ENCODE measurements around the gene PDZRN3. TPM values are rescaled to one million over a fixed set of nuclear protein-coding genes. Genes with fewer than 3 reads are reported as not detected.
A peak's percentile ranks its signal among the peaks of the same experiment; 100 is the strongest.

PDZRN3 gene
- total RNA-seq: 35.6 TPM

GRCh38 chr3:73624821-73625665 is at the start of gene PDZRN3:
TSS of gene PDZRN3 (minus strand) at chr3:73624941.
- DNase-seq: peak; percentile 90

- no peak for DNase-seq
These were observed 49.5 kb upstream of the PDZRN3 start for GRCh38 chr3:73674280-73674679.

DNA sequence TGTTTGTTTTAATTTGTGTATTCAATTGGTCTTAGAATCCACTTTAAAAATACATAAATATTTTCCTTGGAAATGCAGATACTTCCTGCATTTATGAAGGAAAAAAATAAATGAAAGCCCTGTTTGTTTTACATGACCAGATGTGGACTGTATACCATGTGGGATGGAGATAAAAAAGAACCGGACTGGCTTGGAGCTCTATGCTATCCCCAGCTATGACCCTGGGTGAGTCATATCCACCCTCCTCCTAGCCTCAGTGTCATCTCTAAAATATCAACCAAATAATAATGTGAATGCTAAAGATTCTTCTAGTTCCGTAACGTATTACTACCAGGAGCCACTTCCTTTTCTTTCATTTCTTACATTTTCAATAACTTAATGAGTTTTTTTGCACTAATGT is 44.5 kb upstream of the PDZRN3 start:
- no peak for DNase-seq

DNA sequence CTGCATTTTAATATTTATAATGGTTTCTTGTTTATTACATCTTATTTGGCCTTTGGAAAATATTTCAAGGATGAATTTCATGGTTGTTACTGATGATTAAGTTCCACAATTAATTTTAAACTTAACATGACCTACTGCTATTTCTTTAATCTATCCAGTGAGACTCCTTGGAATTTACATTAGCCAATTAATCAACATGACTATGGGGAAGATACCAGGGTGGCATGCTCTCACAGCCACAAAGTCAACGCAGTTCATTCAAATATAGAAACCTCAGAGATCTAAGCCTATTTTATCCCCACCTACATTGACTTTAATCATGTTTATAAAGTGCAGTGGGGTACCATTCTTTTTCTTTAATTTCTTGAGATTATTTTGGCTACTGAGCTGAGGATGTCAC is 43.6 kb upstream of the PDZRN3 start:
- DNase-seq: no peak

- no peak for DNase-seq
These were observed 43.1 kb upstream of the PDZRN3 start for GRCh38 chr3:73667889-73668288.

DNA sequence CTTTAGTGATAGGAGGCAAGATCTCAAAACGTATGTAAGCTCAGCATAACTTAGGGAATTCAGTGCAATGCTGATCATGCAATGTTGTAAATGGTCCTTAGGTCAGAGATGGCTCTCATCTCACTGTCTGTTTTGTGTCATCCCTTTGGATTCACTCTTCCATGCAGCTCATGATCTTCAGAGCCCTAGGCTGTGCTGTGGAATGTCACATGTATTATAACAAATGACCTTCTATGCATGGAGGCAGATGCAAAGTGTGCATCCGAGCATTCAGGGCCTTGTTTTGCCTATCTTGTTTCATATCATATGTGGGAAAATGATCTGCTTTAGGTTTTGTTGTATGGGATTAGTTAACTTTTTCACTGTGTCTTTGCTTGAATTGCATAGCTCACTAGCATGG is 40.5 kb upstream of the PDZRN3 start:
- DNase-seq: no peak

DNA sequence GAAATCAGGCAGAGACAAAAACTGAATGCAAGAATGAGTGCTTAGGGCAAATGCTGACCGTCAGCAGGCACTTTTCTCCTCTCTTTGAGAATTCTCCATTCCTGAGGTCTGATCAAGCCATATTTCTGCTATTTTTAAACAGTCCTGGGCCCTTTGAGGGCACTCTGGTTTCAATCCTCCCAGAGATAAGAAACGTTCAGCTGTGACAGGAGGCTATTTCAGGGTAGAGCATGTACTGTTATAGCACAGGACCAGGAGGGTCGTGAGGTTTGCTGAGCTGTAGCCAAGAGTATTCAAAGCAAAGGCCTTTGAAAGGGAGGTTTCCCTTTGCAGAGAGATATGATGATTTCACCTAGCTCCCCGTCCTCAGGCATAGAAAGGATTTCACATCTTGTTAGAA is 39.6 kb upstream of the PDZRN3 start:
- no peak for DNase-seq

DNA sequence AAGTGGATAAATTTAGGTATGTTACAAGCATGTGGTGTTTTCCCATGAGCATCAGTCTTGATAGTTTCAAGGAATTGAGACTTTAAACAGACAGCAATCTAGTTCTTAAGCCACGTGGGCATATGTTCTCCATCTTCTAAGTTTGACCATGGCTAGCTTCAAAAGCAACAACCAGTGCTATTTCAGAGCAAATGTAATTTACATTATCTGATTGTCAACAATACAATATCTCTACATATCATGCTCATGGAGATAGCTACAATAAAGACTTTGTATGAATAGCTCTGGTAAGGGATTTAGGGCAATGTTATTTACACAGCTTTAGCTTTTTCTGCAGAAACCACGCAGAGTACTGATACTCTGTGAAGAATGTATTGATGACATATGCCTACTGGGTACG is 38.8 kb upstream of the PDZRN3 start:
- DNase-seq: no peak

GRCh38 chr3:73661265-73661664 is 36.5 kb upstream of the PDZRN3 start:
- DNase-seq: no peak

DNA sequence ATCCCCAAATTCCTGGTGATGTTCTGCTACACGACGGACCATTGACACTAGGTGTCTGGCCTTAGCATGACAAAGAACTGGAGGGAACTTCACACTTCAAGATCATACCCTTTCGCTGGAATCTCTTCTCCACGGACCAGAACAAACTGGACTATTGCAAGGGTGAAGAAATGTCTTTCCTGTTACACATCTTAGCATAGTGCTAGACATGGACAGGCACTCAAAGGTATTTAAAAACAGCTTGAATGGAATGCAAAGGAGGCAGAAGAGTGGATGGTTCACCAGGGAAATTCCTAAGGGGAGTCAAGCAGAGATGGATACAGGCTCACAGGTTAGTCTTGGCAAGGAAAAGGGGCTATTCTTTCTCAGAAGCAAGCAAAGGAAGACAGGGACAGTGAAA is 33.5 kb upstream of the PDZRN3 start:
- DNase-seq: no peak

GRCh38 chr3:73657186-73657585 is 32.4 kb upstream of the PDZRN3 start:
- DNase-seq: no peak

- DNase-seq: no peak
These were observed 31.6 kb upstream of the PDZRN3 start for GRCh38 chr3:73656241-73656890.

GRCh38 chr3:73655197-73655596 is 30.5 kb upstream of the PDZRN3 start:
- DNase-seq: no peak

- no peak for DNase-seq
These were observed 29.1 kb upstream of the PDZRN3 start for GRCh38 chr3:73653877-73654276.

DNA sequence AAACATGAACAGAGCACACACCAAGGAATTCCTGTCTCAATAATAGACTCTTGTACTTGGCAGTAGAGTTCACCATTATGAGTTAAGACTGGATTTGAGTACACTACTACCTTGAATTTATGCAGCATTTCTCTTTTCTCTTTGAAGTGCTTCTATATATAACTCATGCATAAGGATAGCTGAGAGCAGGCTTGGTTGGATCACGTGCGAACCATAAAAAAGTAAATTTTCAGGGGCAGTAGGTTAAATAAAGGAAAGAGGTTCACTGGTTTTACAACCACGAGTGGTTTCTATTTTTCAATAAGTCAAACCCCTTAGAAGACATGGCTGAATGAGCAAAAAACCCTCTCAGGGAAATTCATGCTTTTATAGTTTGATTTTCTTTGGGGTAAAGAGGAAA is 28.6 kb upstream of the PDZRN3 start:
- DNase-seq: no peak

DNA sequence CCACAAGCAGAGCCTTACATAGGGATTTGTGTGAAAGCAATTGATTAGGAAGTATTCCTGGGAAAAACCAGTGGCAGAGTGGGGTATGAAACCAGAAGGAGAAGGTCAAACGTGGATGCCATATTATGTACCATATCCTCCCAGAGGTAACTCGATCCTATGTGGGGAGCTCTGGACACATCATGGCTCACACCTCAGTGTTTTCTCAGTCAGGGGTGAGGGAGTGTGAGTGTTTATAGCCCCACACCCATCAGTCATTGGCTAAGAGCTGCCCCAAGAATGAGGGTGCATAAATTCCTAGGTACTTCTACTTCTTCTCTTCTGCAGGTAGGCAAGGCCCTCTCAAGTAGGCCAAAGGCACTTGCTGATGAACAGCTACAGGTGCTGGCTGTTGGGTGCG is 28.2 kb upstream of the PDZRN3 start:
- no peak for DNase-seq

- no peak for DNase-seq
These were observed 12.3 kb upstream of the PDZRN3 start for GRCh38 chr3:73637042-73637441.

- no peak for DNase-seq
These were observed 10.5 kb upstream of the PDZRN3 start for GRCh38 chr3:73635254-73635653.

DNA sequence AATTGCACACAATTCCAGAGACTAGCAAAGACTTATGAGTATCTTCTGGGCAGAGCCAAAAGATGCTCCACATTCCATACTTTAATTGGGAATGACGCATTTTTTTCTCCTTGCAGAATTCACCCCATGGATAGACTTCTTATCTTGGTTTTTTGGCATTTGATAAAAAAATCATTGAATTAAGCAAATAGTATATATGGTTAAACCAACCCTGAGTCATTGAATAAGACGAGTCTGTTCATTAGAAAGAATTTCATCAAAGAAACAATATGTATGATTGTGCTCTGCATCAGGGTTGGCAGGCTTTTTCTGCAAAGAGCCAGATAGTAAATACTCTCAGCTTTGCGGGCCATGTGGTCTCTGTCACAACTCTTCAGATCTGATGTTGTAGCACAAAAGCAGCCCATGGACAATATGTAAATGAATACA is 9.2 kb upstream of the PDZRN3 start:
- peak; percentile 34 for DNase-seq

- DNase-seq: no peak
These were observed 8.7 kb upstream of the PDZRN3 start for GRCh38 chr3:73633453-73633852.

DNA sequence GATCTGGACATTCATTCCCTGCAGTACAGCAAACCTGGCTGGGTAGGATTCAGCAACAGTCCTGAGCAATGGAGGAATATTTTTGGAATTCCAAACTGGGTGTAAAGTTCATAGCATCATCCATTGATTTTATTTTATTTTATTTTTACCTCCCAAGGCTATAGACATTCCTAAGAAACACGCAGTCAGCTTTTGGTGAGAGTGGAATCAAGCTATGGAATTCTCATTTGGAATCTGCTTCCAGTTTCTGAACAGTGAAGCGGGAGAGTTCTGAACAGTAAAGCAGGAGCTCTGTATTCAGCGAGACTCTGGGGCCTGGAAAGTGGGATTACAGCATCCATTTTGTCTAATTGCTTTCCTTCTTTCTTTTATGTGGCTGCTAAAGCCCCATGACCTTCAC is 1.4 kb upstream of the PDZRN3 start:
- no peak for DNase-seq

DNA sequence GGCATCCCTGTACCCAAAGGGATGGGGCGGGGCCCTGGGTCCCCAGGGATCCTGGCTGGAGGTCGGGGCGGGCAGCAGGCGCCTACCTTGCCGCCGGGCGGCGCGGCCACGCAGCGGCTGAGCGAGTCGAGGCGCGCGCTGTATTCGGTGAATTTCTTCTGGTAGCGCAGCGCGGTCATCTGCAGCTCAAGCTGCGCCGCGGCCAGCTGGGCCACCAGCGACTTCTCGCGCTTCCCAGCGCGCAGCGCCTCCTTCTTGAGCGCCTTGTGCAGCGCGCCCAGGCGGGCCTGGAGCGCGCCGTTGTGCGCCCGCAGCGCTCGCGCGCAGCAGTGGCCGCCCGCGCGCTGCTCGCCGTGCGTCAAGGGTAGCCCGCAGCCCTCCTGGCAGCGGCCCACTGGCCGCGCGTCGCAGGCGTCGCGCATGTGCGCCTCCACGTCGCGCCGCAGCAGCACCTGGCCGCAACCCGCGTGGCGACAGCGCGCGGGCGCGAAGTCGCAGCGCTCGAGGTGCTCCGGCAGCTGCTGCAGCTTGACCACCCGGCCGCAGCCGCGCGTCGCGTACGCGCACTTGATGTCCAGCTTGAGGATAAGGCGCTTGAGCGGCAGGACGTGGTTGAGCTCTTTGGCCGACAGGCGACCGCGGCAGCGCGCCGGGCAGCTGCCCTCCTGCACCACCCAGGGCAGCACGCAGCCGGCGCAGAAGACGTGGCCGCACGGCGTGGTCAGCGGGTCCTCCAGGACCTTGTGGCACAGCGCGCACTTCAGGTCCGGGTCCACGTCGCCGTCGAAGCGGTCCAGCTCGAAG is 522 bp downstream of the PDZRN3 start:
- peak; percentile 80 for DNase-seq

- DNase-seq: peak; percentile 38
These were observed 1.4 kb downstream of the PDZRN3 start for GRCh38 chr3:73623346-73623745.

All from tongue (tissue), 2 donors.